Spleen (tissue), 7 donors: ENCODE measurements around the gene SLC22A23.

Source experiments
- POLR2A ChIP-seq, 3 donors: fragments of 450-650 bp; IDR thresholded peaks; one replicate each; pipeline ENCODE4 v1.5.1; 2017; ENCODE audit warnings: antibody characterized with exemption in 3 of 3, mild to moderate bottlenecking in 1 of 3
- TF ChIP-seq, protein P1 (sequence below), 11 experiments: fragments of 200-600 bp in 7 of 11; fragments of 450-650 bp in 4 of 11; sonication (generic) in 4 of 11; IDR thresholded peaks in 8 of 11; conservative IDR thresholded peaks in 3 of 11; 1 replicate in 7 of 11; 2 replicates in 4 of 11; pipeline versions ENCODE4 v1.4.0 to v1.8.0; 2016 to 2021; ENCODE audit warnings: antibody characterized with exemption in 11 of 11, inconsistent platforms in 4 of 11, mild to moderate bottlenecking in 1 of 11
- donor health status: DM: no; HTN: no; CAD: no; lungs with moderate emphysema.
- donor health status: DM: no; HTN: no; CAD: no.
- donor health status: DM: no; HTN: no; CAD: no.

GRCh38 chr6:3237761-3238662 lies 218.8 kb downstream of the SLC22A23 start:
- TF ChIP-seq, protein P1, sequence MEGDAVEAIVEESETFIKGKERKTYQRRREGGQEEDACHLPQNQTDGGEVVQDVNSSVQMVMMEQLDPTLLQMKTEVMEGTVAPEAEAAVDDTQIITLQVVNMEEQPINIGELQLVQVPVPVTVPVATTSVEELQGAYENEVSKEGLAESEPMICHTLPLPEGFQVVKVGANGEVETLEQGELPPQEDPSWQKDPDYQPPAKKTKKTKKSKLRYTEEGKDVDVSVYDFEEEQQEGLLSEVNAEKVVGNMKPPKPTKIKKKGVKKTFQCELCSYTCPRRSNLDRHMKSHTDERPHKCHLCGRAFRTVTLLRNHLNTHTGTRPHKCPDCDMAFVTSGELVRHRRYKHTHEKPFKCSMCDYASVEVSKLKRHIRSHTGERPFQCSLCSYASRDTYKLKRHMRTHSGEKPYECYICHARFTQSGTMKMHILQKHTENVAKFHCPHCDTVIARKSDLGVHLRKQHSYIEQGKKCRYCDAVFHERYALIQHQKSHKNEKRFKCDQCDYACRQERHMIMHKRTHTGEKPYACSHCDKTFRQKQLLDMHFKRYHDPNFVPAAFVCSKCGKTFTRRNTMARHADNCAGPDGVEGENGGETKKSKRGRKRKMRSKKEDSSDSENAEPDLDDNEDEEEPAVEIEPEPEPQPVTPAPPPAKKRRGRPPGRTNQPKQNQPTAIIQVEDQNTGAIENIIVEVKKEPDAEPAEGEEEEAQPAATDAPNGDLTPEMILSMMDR (IDR thresholded peaks at IDR 0.05 in 8 of 11, conservative IDR thresholded peaks at IDR 0.05 in 3 of 11), result no peak
- TF ChIP-seq POLR2A (IDR thresholded peaks at IDR 0.05), result no peak
